Kidney (tissue), 14 donors: ENCODE results near the gene ANTXRL. TPM values are rescaled to one million over a fixed set of nuclear protein-coding genes. Genes with fewer than 3 reads are reported as not detected.
"Not testable (repeated sequence)": the region's sequence is repeated elsewhere in the genome, so short reads cannot be mapped to it uniquely, and the experiment has no call there.

Experiments
- DNase-seq, 5 donors: peaks; one replicate each; pipeline ENCODE4 v3.0.0-alpha.2; 2013 to 2020
- FAIRE-seq: peaks from 2 replicates; lab custom pipeline; 2012; peaks lifted over from hg19 to GRCh38; lab: Jason Lieb, UNC
- H3K27ac ChIP-seq, 2 donors: one replicate each; pipeline ENCODE4 v1.7.0; 2013; ENCODE audit warnings: low read depth in 2 of 2, low read length in 2 of 2, inconsistent platforms in 1 of 2
- H3K27me3 ChIP-seq: one replicate; pipeline ENCODE4 v1.7.1; 2013; ENCODE audit warnings: low read length, inconsistent platforms; ENCODE audit not compliant: control insufficient read depth, insufficient read depth
- H3K36me3 ChIP-seq, 3 donors: one replicate each; pipeline versions ENCODE4 v1.7.0 to v1.7.1; 2013; ENCODE audit warnings: low read length in 3 of 3, control low read depth in 1 of 3, inconsistent platforms in 1 of 3; ENCODE audit not compliant: insufficient read depth in 3 of 3, control insufficient read depth in 2 of 3
- H3K4me1 ChIP-seq, 3 donors: one replicate each; pipeline versions ENCODE4 v1.7.0 to v1.7.1; 2013; ENCODE audit warnings: low read length in 3 of 3, inconsistent platforms in 1 of 3, low read depth in 1 of 3; ENCODE audit not compliant: control insufficient read depth in 2 of 3, insufficient read depth in 2 of 3
- H3K4me3 ChIP-seq, 3 donors: one replicate each; pipeline versions ENCODE4 v1.7.0 to v1.8.1; 2013; ENCODE audit warnings: low read length in 3 of 3, control low read depth in 1 of 3, inconsistent platforms in 1 of 3
- H3K9ac ChIP-seq, 3 donors: one replicate each; pipeline versions ENCODE4 v1.7.0 to v1.7.1; 2013; ENCODE audit warnings: low read length in 3 of 3, control low read depth in 1 of 3, inconsistent platforms in 1 of 3
- H3K9me3 ChIP-seq, 3 donors: one replicate each; pipeline versions ENCODE4 v1.7.0 to v1.7.1; 2013; ENCODE audit warnings: low read length in 3 of 3, control low read depth in 1 of 3, inconsistent platforms in 1 of 3; ENCODE audit not compliant: control insufficient read depth in 2 of 3, insufficient read depth in 1 of 3
- intact Hi-C: fragments of 100-400 bp; cut with DNase I; formaldehyde crosslinking; loops from one replicate; pipeline ENCODE4 v1.11.1; 2022
- polyA plus RNA-seq: library from polyadenylated mRNA; stranded (reverse); fragments of 350-450 nt; fragmentation: Illumina TruSeq; extraction: RNeasy Lipid Tissue Mini Kit (QIAGEN cat#74804); gene quantifications from one replicate; pipeline ENCODE4 v1.2.3, GENCODE V29; 2014; ENCODE audit warnings: low read depth, low replicate concordance; ENCODE audit not compliant: insufficient read depth
- total RNA-seq: library from RNA; stranded (reverse); fragmentation: NEBNext Ultra II Directional; extraction: Animal tissue kit (Norgen Biotek cat#: 25700); gene quantifications from one replicate; pipeline ENCODE4 v1.2.1, GENCODE V29; 2021
- TF ChIP-seq, protein P1 (sequence below): IDR thresholded peaks from 3 replicates; pipeline ENCODE4 v1.5.1; 2012; ENCODE audit warnings: mild to moderate bottlenecking, moderate library complexity, borderline replicate concordance; ENCODE audit not compliant: insufficient read depth; ENCODE audit errors: extremely low read depth
- donor health status: control.
- donor health status: control.
- donor health status: control.
- donor health status: control.
- donor health status: control.
- donor health status: DM: yes; HTN: yes; CAD: no.
- donor health status: Normal renal cell carcinoma (clear cell type).

The ANTXRL gene
- total and polyA plus RNA-seq, 2 donors from 2014 or later = 0.16 TPM; not detected in 1

DNA sequence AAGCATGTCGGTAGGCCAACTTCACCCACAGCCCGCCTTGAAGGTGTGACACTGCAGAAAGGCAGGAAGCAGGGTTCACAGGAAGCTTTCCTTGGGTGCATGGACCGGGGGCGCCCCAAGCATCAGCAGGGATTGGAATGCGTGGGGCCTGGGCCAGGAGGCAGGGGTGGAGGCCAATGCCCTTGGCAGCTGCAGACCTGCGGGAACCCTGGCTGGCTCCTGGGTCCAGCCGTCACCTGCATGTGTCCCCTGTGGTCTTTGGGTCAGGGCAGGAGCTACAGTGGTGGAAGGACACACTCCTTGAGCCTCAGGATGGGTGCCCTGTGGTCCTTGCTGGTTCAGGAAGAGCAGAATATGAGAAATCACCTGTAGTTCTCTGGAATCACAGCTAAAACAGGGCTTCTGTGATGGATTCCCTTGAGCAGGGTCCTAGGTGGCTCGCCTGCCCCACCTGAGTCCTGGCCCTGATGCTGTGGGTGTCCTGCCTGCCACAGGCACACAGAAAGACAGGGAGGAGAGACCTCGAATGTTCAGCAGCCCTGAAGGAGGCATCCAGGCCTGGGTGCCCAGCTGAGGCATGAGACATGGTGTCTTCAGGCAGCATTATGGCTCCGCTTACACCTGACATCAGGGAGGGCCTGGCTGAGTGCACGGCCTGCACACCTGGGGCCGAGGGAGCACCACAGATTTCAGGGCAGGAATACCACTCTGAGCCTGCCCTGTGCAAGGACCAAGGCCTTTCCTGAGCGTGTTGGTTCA lies 15.1 kb downstream of the ANTXRL start:
- TF ChIP-seq, protein P1, sequence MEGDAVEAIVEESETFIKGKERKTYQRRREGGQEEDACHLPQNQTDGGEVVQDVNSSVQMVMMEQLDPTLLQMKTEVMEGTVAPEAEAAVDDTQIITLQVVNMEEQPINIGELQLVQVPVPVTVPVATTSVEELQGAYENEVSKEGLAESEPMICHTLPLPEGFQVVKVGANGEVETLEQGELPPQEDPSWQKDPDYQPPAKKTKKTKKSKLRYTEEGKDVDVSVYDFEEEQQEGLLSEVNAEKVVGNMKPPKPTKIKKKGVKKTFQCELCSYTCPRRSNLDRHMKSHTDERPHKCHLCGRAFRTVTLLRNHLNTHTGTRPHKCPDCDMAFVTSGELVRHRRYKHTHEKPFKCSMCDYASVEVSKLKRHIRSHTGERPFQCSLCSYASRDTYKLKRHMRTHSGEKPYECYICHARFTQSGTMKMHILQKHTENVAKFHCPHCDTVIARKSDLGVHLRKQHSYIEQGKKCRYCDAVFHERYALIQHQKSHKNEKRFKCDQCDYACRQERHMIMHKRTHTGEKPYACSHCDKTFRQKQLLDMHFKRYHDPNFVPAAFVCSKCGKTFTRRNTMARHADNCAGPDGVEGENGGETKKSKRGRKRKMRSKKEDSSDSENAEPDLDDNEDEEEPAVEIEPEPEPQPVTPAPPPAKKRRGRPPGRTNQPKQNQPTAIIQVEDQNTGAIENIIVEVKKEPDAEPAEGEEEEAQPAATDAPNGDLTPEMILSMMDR = no peak
- H3K27ac ChIP-seq = no peak overlapping the region
- H3K4me3 ChIP-seq = no peak overlapping the region
- FAIRE-seq (no peak), DNase-seq (peak in 1 of 5 donors; percentile 27)
- H3K36me3 ChIP-seq = no peaks in the 10 kb centered on the region
- no peaks in the 10 kb centered on the region for H3K9me3 ChIP-seq
- intact Hi-C loops = no loop called here
- no peaks in the 10 kb centered on the region for H3K4me1 ChIP-seq
- H3K27me3 ChIP-seq = no peaks in the 10 kb centered on the region
- no peak overlapping the region for H3K9ac ChIP-seq

DNA sequence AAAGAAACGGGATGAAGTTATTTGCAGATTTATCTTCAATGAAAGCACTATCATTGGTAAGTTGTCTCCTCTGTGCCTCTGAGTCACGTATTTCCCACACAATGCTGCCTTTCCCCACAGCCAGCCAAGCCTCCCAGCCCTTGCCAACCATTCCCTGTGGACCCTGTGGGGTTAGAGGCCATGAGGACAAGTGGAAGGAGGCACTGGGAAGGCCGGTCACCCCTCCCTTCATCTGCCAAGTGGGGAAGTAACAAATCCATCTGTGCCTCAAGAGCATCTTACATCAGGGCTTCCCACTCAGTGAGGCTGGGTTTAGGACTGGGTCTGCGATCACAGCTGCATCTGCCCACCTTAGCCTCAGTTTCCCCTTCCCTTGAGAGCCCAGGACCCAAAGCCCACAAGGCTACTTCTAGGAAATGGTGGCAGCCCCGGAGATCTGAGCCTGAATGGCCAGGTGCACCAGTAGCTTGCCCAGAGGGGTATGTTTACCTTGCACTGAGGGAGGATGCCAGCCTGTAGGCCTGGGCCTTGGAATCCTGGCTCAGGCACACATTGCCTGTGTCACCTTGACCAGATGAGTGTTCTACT lies 16.1 kb downstream of the ANTXRL start:
- DNase-seq = peak in 1 of 5 donors; percentile 22
- H3K9me3 ChIP-seq, H3K9ac ChIP-seq, H3K27me3 ChIP-seq, H3K4me3 ChIP-seq, H3K27ac ChIP-seq, H3K4me1 ChIP-seq, FAIRE-seq, intact Hi-C loops, H3K36me3 ChIP-seq: not testable (repeated sequence)

DNA sequence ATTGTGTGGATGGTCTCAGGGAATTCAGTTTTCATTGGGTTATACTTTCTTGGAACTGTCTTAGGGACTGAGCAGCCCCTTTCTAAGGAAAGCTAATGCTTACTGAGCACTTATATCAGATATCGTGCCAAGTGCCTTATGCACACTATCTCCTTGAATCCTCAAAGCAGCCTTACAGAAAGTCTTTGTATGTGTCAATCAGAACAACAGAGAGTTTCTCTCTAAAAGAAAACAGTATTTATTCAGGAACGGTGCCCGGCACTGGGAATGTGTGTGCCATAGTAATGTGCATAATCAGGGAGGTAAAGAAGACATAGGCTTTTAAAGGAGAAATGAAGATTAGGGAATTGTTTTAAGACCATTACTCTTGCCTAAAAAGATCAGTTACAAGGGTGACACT lies 17.3 kb downstream of the ANTXRL start:
- no peaks in the 10 kb centered on the region for H3K4me1 ChIP-seq
- H3K9me3 ChIP-seq = no peaks in the 10 kb centered on the region
- no peak overlapping the region for H3K9ac ChIP-seq
- no peaks in the 10 kb centered on the region for H3K36me3 ChIP-seq
- no peak for DNase-seq
- intact Hi-C loops = no loop called here
- no peak overlapping the region for H3K27ac ChIP-seq
- no peak for FAIRE-seq
- no peaks in the 10 kb centered on the region for H3K27me3 ChIP-seq
- no peak overlapping the region for H3K4me3 ChIP-seq
- TF ChIP-seq, protein P1 = no peak

DNA sequence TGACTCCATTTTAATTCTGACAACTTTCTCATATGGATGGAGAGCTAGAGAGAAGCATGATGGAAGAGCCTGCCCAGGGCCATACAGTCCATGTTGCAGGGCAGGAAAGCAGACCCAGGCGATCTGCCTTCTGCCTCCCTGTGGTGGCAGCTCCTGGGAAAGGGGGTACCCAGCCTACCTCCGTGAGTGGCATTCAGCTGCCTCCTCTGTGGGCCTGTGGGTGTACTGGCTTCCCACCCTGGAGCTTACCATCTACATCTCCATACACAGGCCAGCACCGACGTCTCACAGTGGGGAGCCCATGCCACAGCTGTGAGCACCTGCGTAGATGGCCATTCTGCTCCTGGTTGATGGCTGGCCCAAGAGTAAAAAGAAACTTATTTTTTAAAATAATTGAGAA lies 17.9 kb downstream of the ANTXRL start:
- H3K36me3 ChIP-seq, H3K4me3 ChIP-seq, FAIRE-seq, H3K27ac ChIP-seq, H3K27me3 ChIP-seq, DNase-seq, H3K9ac ChIP-seq, H3K4me1 ChIP-seq, intact Hi-C loops, H3K9me3 ChIP-seq: not testable (repeated sequence)
